B cell (primary cell): ENCODE measurements around the gene CRB3.

Source experiments
- CTCF ChIP-seq: fragments of 200-600 bp; IDR thresholded peaks from one replicate; pipeline ENCODE4 v1.8.0; 2022; ENCODE audit warnings: antibody characterized with exemption, mild to moderate bottlenecking
- EZH2 ChIP-seq: IDR thresholded peaks from 2 replicates; pipeline ENCODE4 v1.6.1; 2012; ENCODE audit warnings: borderline replicate concordance, low read depth, mild to moderate bottlenecking, moderate library complexity, low read length; ENCODE audit not compliant: insufficient read depth, poor library complexity, severe bottlenecking

- TF ChIP-seq CTCF (peak; percentile 13), EZH2 (no peak)
These were observed 37.9 kb downstream of the CRB3 start, which contains the start of gene TUBB4A for GRCh38 chr19:6501740-6502648.
